GM18909 (cell line): Measurements from ENCODE around the gene NHLRC4.
A peak's percentile ranks its signal among the peaks of the same experiment; 100 is the strongest.

Source experiments
- ATAC-seq: cut with Tn5 transposase; IDR thresholded peaks from one replicate; pipeline ENCODE4 v1.9.1; 2021; ENCODE audit warnings: mild to moderate bottlenecking; ENCODE audit not compliant: unreplicated experiment, poor library complexity

NHLRC4 gene

DNA sequence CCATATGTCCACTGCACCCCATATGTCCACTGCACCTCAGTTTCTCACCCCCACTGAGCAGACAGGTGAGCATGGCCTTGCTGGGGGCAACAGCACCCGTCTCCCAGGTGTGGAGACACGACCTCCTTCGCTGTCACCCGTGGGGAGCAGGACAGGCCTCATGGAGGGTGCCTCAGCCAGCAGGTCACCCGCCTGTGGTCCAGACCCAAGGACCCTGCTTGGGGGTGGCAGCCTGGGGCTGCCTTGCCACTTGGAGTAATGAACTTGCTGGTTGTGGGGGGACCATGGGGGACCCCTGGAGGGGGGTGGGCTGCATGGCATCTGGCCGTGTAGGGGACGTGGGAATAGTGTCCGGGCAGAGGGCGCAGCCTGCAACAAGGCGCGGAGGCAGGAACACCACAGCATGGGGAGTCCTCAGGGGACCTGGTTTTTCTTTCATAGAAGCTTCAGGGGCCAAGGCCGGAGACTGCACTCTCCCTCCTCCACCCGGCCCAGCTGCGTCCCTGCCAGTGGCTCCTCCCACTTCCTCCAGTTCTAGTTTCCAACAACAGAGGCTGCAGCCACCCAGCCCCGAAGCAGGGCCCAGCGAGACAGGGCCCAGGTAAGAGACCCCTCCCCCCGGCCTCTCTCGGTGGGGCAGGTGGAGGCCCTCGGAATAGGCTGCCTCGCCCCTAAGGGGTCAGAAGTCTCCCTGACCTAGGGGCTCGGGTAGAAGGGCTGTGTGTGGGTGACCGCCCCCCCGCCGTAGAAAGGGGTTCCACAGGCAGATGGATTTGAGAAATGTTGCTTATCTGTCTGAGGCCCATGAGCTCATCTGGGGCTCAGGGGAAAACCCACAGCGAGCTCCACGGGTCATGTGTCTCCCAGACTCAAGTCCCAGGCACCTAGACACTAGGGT is at the start of gene NHLRC4:
Gene NHLRC4 (plus strand): TSS at position 531 of the 898 bp plus-strand sequence. CDS start 1,043 bp downstream, outside the sequence.
- no peak for ATAC-seq

DNA sequence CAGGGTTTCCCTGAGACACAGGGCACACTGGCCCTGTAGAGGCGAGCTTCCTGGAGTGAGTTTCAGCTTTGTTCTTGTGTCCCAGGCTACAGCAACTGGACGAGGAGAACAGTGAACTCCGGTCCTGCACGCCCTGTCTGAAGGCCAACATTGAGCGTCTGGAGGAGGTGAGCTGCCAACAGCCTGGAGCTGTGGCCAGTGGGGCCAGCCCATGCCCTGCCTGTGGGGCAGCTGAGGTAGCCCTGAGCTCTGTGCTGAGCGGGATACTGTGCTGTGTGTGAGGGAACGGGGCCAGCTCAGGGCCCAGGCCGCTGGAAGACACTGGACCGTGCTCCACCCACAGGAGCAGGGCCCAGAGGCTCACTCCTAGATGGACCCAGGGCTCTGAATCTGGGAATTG is 47.9 kb upstream of the NHLRC4 start:
- no peak for ATAC-seq

DNA sequence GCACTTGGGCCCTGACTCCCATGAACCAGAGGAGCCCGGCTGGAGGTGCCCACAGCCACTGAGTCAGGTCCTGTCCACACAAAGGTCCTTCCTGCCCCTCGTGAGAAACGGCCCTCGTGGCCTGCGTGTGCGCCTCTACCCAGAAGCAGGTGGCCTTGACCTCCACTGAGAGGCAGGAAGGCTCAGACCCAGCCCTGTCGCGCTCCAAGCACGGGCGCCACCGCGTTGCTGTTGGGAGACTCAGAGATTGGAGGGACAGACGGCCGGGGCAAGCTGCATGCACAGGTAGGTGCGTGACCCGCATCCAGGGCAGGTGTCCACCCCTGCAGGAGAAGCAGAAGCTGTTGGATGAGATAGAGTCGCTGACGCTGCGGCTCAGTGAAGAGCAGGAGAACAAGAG is 47.4 kb upstream of the NHLRC4 start:
- no peak for ATAC-seq

GRCh38 chr16:519841-520687 is 46.7 kb upstream of the NHLRC4 start:
- ATAC-seq = no peak

DNA sequence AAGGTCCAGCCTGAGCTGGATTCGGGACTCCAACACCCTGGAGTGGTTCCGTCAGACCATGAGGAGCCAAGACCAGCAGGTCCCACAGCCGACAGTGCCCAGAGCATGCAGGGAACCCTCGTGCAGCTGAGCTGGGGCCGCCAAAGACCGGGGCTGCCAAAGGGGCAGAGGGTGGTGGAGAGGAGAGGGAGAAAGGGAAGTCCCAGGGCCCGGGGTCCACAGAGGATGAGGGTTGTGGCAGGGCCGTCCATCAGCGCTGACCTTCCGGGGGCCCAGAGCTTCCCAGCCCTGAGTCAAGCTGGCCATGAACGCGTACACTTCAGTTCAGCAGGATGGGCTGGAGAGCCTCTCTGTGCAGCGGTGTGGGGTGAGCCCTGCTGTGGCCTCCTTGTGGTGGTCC is 46.0 kb upstream of the NHLRC4 start:
- ATAC-seq = no peak

DNA sequence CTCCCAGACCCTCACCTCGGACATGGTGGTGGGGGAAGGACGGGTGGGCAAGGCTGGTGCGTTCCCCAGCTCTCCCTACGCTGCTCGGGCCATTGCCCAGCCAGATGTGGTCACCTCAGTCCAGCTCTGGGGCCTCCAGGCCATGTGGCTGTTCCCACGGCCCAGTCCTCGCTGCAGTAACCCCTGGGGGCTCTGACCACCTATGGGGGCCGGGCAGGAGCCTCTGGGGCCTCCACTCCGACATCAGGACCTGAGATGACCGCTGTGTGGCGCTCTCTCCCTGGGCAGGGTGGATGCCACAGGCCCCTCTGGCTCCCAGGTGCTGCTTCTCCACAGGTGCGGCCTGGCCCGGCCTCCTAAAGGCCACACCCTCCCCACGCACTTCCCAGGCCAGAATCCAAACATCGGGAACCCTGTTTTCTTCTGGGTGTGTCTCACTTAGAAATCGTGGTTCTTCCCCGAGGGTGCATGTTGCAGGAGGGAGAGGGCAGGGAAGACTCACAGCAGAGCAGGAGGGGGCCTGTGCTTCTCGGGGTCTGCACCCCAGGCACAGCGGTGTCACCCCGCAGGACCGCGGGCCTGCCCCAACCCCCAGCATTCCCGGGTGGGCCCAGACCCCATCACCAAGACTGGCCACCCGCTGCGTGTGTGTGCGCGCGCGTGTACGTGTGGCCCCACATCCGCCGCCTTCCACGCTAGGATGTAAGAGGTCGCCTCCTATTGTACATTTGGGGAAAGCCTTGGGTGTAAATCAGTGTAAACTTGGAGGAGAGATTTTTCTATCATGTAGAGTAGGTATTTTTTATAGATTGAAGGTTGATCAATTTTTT is 45.2 kb upstream of the NHLRC4 start:
- no peak for ATAC-seq

DNA sequence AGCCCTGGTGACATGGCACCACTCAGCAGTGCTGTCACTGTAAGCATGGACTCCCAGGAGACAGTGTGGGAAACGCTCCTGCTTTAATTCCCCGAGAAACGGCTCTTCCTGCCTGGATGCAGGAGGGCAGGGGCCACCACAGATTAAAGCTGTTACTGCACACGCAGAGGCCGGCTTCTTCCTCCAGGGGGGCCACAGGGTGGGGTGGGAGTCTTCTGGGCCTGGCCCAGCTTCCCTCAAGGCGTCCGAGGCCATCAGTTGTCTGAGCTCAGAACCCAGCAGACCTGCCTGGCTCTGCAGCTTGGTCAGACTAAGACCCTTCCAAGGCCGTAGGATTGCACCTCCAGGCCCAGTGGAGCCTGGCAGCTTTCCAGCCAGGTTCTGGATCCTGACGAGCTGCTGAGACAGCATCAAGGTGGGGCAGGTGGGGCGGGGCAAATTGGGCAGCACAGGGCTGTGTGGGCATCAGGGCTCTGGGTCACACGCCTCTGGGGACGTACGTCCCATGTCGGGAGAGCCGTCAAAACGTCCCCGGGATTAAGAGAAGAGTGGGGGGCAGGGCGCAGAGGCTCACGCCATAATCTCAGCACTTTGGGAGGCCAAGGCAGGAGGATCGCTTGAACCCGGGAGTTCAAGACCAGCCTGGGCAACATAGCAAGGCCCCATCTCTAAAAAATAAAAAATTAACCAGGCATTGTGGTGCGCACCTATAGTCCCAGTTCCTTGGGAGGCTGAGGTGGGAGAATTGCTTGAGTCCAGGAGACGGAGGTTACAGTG is 44.3 kb upstream of the NHLRC4 start:
- ATAC-seq = no peak

DNA sequence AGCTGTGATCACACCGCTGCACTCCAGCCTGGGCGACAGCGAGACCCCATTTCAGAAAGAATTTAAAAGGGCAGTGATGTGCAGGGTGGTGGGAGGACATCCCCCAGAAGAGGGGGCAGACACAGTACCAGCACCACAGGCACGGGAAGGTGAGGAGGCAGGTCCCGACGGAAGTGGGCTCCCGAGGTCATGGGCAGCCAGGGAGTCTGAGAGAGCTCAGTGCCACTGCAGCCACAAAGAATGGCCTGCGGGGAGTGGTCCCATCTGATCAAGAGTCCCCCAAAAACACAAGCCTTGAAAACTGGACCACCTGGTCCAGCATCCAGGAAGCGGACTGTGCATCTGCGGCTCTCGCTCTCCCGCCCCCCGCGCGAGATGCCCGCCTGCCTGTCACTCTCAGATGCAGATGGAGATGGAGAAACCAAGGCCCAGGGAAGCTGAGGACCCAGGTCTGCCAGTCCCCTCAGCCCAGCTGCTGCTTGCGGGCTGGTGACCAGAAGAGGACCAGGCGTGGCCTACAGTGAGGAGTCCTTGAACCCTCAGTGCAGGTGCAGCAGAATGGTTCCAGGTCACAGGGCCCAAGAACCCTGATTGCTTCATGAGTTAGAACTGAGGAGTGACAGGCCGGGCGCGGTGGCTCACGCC is 43.6 kb upstream of the NHLRC4 start:
- ATAC-seq = no peak

- no peak for ATAC-seq
Measured at GRCh38 chr16:524274-525040, 42.3 kb upstream of the NHLRC4 start.

- ATAC-seq = no peak
Measured at GRCh38 chr16:525123-525519, 41.7 kb upstream of the NHLRC4 start.

GRCh38 chr16:525520-526180 is 41.2 kb upstream of the NHLRC4 start:
- ATAC-seq = no peak

DNA sequence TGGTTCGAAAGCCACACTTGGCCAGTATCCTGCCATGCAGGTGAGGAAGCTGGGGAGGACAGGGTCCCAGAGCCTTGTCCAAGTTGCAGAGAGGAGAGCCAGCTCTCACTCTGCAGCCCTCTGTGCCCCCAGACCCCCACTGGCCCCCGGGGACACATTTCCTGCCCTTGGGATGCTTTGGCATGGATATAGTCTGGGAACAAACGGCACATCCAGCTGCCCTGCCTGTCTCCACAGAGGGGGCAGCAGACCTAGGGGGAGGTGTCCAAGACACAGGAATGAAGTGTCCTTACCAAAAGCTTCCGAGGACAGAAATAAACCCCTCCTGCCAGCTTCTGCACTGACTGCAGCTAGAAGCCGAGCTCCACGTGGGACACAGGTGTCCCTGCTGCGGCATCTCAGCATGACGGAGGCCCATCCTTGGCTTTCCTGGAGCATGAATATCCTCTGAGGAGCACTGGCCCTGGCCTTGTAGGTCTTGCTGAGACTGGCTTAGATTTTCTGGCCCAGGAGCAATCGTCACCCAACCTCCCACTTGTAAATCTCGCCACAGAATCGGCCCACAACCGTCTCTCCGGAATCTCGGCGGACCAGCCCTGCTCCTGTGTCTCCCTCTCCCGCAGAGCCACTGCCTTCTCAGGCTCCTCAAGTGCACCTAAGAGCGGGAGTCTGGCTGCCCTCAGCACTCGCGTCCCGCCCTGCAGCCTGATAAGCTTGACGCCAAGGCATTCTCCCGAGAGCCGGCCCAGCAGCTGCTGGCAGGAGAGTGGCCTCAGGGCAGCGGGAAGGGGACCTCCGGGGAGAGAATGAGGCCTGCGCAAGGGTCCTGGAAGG is 40.4 kb upstream of the NHLRC4 start:
- no peak for ATAC-seq

GRCh38 chr16:527015-527903 is 39.5 kb upstream of the NHLRC4 start, which contains the start of gene CAPN15:
CAPN15 (plus strand) TSS chr16:527712; CDS start chr16:546839, 19,127 bp downstream.
- peak; percentile 68 for ATAC-seq

DNA sequence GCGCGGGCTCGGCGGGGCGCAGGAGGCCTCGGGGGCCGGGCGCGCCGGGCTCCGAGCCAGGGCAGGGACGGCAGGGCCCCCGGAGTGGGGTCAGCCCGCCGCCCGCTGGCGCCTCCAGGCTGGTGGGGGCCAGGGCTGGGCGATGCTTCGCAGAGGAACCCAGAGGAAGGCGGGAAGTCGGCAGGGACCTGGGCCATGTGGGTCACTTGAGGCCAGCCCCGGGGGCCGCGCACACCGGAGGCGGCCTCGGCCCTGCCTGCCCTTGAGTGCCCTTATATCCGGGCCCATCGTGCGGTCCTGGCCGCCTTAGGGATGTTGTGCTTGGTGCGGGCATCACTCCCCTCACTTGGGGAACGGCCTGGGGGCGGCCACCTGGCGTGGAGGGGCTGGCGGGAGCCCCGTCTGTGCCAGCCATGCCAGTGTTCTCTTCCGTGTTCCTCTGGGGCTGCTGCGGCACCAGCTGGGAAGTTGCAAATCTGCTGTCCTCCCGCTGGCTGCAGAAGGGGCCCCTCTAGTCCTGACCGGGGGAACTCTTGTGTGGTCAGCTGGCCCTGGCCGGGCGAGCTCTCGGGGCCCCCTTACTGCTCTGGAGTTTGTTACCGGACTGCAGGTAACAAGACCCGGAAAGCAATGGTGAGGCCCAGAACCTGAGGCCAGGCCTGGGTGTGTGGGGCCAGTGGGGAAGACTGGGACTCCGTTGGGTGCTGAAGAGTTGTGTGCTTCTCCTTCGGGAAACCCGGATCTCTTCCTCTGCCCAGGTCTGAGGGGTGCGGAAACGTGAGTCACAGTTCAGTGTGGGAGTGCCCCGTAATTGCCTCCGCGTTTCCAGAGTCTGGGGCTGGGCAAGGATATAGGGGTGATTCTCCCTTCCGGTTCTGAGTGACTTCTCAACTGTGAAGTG is 38.4 kb upstream of the NHLRC4 start:
- peak; percentile 16 for ATAC-seq

GRCh38 chr16:529012-529575 is 37.7 kb upstream of the NHLRC4 start:
- no peak for ATAC-seq
